B cell (primary cell): Measurements from ENCODE around the gene SMR3A. TPM values are rescaled to one million over a fixed set of nuclear protein-coding genes. Genes with fewer than 3 reads are reported as not detected.

Experiments used
- ATAC-seq: fragments of 200-7000 bp; cut with Tn5 transposase; one replicate; pipeline ENCODE4 v1.10.0; 2021; ENCODE audit warnings: low read depth, mild to moderate bottlenecking, moderate number of reproducible peaks, moderate library complexity
- CTCF ChIA-PET: fragments of 350-600 bp; sonication (Branson Sonifier 250); formaldehyde crosslinking; loops from one replicate; lab custom pipeline; 2021; ENCODE audit warnings: antibody characterized with exemption, inconsistent platforms; lab: Charles Lee
- POLR2A ChIA-PET: fragments of 350-600 bp; sonication (Branson Sonifier 250); formaldehyde crosslinking; loops from one replicate; lab custom pipeline; 2021; ENCODE audit warnings: antibody characterized with exemption; lab: Charles Lee
- DNase-seq: peaks from one replicate; pipeline ENCODE4 v3.0.0; 2013
- H2AFZ ChIP-seq: 2 replicates; pipeline ENCODE4 v1.6.1; 2012; ENCODE audit warnings: mild to moderate bottlenecking, low read depth, low read length; ENCODE audit not compliant: insufficient read depth, poor library complexity, severe bottlenecking
- H3K27ac ChIP-seq, 2 donors: 1 replicate in 1 of 2; 2 replicates in 1 of 2; pipeline ENCODE4 v1.5.1; 2012 to 2013; ENCODE audit warnings: low read length in 2 of 2, mild to moderate bottlenecking in 2 of 2, moderate library complexity in 1 of 2
- H3K27me3 ChIP-seq, 4 experiments: fragments of 200-600 bp in 1 of 4; sonication (generic) in 1 of 4; replicated peaks in 1 of 4; 1 replicate in 2 of 4; 2 replicates in 2 of 4; pipeline versions ENCODE4 v1.6.1 to v1.7.0; 2013 to 2016; ENCODE audit warnings: low read length in 3 of 4, mild to moderate bottlenecking in 2 of 4, mixed read lengths in 1 of 4, moderate library complexity in 1 of 4; ENCODE audit not compliant: insufficient read depth in 4 of 4, control insufficient read depth in 3 of 4; ENCODE audit errors: control extremely low read depth in 1 of 4
- H3K36me3 ChIP-seq, 2 experiments: replicated peaks in 1 of 2; 1 replicate in 1 of 2; 2 replicates in 1 of 2; pipeline versions ENCODE4 v1.6.1 to v1.7.1; 2013; ENCODE audit warnings: low read length in 1 of 2; ENCODE audit not compliant: insufficient read depth in 2 of 2, control insufficient read depth in 1 of 2; ENCODE audit errors: control extremely low read depth in 1 of 2, extremely low read depth in 1 of 2
- H3K4me1 ChIP-seq, 2 donors: fragments of 200-600 bp in 1 of 2; sonication (generic) in 1 of 2; 1 replicate in 1 of 2; 2 replicates in 1 of 2; pipeline versions ENCODE4 v1.5.1 to v1.6.1; 2013 to 2017; ENCODE audit warnings: low read length in 2 of 2; ENCODE audit not compliant: control insufficient read depth in 2 of 2, insufficient read depth in 2 of 2
- H3K4me2 ChIP-seq: replicated peaks from 2 replicates; pipeline ENCODE3; 2012; ENCODE audit warnings: mild to moderate bottlenecking, low read depth, low read length; ENCODE audit not compliant: poor library complexity, severe bottlenecking
- H3K4me3 ChIP-seq, 5 experiments: fragments of 200-600 bp in 1 of 5; sonication (generic) in 1 of 5; 1 replicate in 3 of 5; 2 replicates in 2 of 5; pipeline versions ENCODE4 v1.5.1 to v1.7.0; 2011 to 2016; ENCODE audit warnings: low read length in 4 of 5, mild to moderate bottlenecking in 4 of 5, low read depth in 2 of 5, control low read depth in 1 of 5, moderate library complexity in 1 of 5; ENCODE audit not compliant: insufficient read depth in 1 of 5; ENCODE audit errors: control extremely low read depth in 1 of 5, extremely low read depth in 1 of 5
- H3K79me2 ChIP-seq: fragments of 200-600 bp; sonication (generic); one replicate; pipeline ENCODE4 v1.6.0; 2016; ENCODE audit warnings: low read length; ENCODE audit not compliant: control insufficient read depth, insufficient read depth
- H3K9ac ChIP-seq: fragments of 200-600 bp; sonication (generic); 2 replicates; pipeline ENCODE4 v1.6.1; 2017; ENCODE audit warnings: mild to moderate bottlenecking, low read length, moderate library complexity
- H3K9me3 ChIP-seq, 3 donors: one replicate each; pipeline versions ENCODE4 v1.6.1 to v1.7.1; 2013; ENCODE audit warnings: low read length in 2 of 3; ENCODE audit not compliant: control insufficient read depth in 2 of 3, insufficient read depth in 1 of 3; ENCODE audit errors: control extremely low read depth in 1 of 3
- H4K20me1 ChIP-seq: 2 replicates; pipeline ENCODE4 v1.6.0; 2012; ENCODE audit warnings: mild to moderate bottlenecking, low read length; ENCODE audit not compliant: insufficient read depth, control insufficient read depth, poor library complexity, severe bottlenecking
- H3K27ac Mint-ChIP-seq: one replicate; pipeline ENCODE4 v1.8.0; 2021; ENCODE audit warnings: mixed read lengths
- H3K27me3 Mint-ChIP-seq: one replicate; pipeline ENCODE4 v1.8.0; 2021; ENCODE audit warnings: mixed read lengths
- H3K4me1 Mint-ChIP-seq: one replicate; pipeline ENCODE4 v1.8.0; 2021; ENCODE audit warnings: mixed read lengths
- H3K4me3 Mint-ChIP-seq: one replicate; pipeline ENCODE4 v1.8.0; 2021; ENCODE audit warnings: mixed read lengths
- H3K9me3 Mint-ChIP-seq: one replicate; pipeline ENCODE4 v1.8.0; 2022; ENCODE audit warnings: mixed read lengths; ENCODE audit not compliant: insufficient read depth
- EZH2 ChIP-seq: IDR thresholded peaks from 2 replicates; pipeline ENCODE4 v1.6.1; 2012; ENCODE audit warnings: borderline replicate concordance, low read depth, mild to moderate bottlenecking, moderate library complexity, low read length; ENCODE audit not compliant: insufficient read depth, poor library complexity, severe bottlenecking
- WGBS: methylation state at CpG from one replicate; pipeline ENCODE4 v1.1.5; 2013; ENCODE audit warnings: missing lambda C conversion rate; ENCODE audit not compliant: insufficient coverage; 5-methylcytosine and 5-hydroxymethylcytosine counted together
- intact Hi-C: fragments of 100-400 bp; cut with micrococcal nuclease; formaldehyde crosslinking; loops from one replicate; pipeline ENCODE4 v1.10.0; 2022
- polyA plus RNA-seq: library from polyadenylated mRNA; depleted of rRNA; stranded (reverse); fragments of >200 nt; gene quantifications from 2 replicates; pipeline ENCODE4 v1.2.3, GENCODE V29; 2012
- total RNA-seq, 2 donors: library from RNA; stranded (reverse); fragments of 120-200 nt in 1 of 2; gene quantifications; 1 replicate in 1 of 2; 2 replicates in 1 of 2; pipeline versions ENCODE4 v1.2.3 to v1.2.4, GENCODE V29; 2013 to 2022
- TF ChIP-seq, protein P1 (sequence below): fragments of 200-600 bp; IDR thresholded peaks from one replicate; pipeline ENCODE4 v1.8.0; 2022; ENCODE audit warnings: antibody characterized with exemption, mild to moderate bottlenecking

SMR3A gene
- total and polyA plus RNA-seq, 2 donors (not counting 1 experiment from before 2014, with no cell fraction given), result not detected

DNA sequence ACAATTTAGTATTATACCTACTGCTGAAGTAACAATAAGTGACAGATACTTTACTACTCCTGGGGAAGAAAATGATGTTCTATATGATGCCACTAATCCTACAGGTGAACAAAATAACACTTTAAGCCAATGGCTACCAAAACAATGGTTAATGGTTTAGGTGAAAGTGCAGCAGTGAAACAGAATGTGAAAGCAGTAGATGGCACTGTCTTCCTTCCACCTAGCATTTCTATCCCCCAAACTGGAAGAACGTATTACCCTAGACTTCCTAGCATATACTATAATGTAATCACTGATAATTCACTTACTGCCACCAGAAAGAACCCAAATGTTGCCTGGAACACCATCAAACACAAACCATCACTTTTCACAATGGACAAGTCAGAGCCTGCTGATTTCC, 44.6 kb upstream of the SMR3A start:
- Histone ChIP-seq H3K4me2 (no peak overlapping the region), H3K4me3 (no peak overlapping the region), H4K20me1 (no peaks in the 10 kb centered on the region), H3K9me3 (no peaks in the 10 kb centered on the region), H3K4me1 (no peaks in the 10 kb centered on the region), H3K9ac (no peak overlapping the region), H3K79me2 (no peaks in the 10 kb centered on the region), H3K36me3 (no peaks in the 10 kb centered on the region), H3K27me3 (no peaks in the 10 kb centered on the region), H2AFZ (no peak overlapping the region), H3K27ac (no peak overlapping the region)
- intact Hi-C loops, result no loop called here
- POLR2A ChIA-PET, result no interaction called here
- 75% methylated on average over 1 of the region's 1 CpG for WGBS
- Mint-ChIP-seq H3K27ac (no peak overlapping the region), H3K4me3 (no peak overlapping the region), H3K4me1 (no peaks in the 10 kb centered on the region), H3K9me3 (no peaks in the 10 kb centered on the region), H3K27me3 (no peaks in the 10 kb centered on the region)
- DNase-seq, result no peak
- TF ChIP-seq, protein P1, sequence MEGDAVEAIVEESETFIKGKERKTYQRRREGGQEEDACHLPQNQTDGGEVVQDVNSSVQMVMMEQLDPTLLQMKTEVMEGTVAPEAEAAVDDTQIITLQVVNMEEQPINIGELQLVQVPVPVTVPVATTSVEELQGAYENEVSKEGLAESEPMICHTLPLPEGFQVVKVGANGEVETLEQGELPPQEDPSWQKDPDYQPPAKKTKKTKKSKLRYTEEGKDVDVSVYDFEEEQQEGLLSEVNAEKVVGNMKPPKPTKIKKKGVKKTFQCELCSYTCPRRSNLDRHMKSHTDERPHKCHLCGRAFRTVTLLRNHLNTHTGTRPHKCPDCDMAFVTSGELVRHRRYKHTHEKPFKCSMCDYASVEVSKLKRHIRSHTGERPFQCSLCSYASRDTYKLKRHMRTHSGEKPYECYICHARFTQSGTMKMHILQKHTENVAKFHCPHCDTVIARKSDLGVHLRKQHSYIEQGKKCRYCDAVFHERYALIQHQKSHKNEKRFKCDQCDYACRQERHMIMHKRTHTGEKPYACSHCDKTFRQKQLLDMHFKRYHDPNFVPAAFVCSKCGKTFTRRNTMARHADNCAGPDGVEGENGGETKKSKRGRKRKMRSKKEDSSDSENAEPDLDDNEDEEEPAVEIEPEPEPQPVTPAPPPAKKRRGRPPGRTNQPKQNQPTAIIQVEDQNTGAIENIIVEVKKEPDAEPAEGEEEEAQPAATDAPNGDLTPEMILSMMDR, result no peak
- TF ChIP-seq EZH2, result no peak
- ATAC-seq, result no peak
- CTCF ChIA-PET, result no interaction called here

DNA sequence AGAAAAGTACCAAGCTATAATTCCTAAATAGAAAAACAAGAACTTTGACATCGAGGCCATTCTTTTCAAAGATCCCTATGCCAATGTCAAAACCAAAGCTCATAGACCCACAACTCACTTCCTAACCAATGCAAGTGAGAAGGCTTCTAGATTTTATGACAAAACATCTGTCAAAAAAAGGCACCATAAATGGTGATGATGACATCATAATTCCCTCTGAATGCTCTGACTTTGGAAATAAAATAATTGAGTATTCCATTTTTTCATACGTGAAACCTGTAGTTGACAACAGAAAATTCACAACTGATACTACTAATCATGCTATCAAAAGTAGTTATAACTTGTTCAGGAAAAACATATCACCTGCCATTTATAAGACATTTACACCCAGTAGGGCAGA, 34.5 kb upstream of the SMR3A start:
- no peaks in the 10 kb centered on the region for H3K9me3 ChIP-seq
- ATAC-seq, result no peak
- no peak for DNase-seq
- H3K4me1 ChIP-seq, result no peaks in the 10 kb centered on the region
- POLR2A ChIA-PET, result no interaction called here
- no peak overlapping the region for H3K4me3 ChIP-seq
- no peaks in the 10 kb centered on the region for H3K36me3 ChIP-seq
- H2AFZ ChIP-seq, result no peak overlapping the region
- H4K20me1 ChIP-seq, result no peaks in the 10 kb centered on the region
- no peaks in the 10 kb centered on the region for H3K27me3 ChIP-seq
- intact Hi-C loops, result no loop called here
- no peak overlapping the region for H3K27ac ChIP-seq
- H3K4me1 Mint-ChIP-seq, result no peaks in the 10 kb centered on the region
- H3K9ac ChIP-seq, result no peak overlapping the region
- H3K4me2 ChIP-seq, result no peak overlapping the region
- H3K4me3 Mint-ChIP-seq, result no peak overlapping the region
- CTCF ChIA-PET, result no interaction called here
- no peaks in the 10 kb centered on the region for H3K79me2 ChIP-seq
- WGBS, result no CpG with 5 or more reads among the region's 2 CpGs
- TF ChIP-seq EZH2, result no peak
- TF ChIP-seq, protein P1, result no peak
- no peak overlapping the region for H3K27ac Mint-ChIP-seq
- no peaks in the 10 kb centered on the region for H3K27me3 Mint-ChIP-seq
- no peaks in the 10 kb centered on the region for H3K9me3 Mint-ChIP-seq
